ENCODE results near the gene MMP24. TPM values are rescaled to one million over a fixed set of nuclear protein-coding genes. Genes with fewer than 3 reads are reported as not detected.

Gene MMP24
- total and polyA plus RNA-seq, 2 of the 13 experiments (the other 11 are each of a cell fraction or from before 2014, with no cell fraction given) = 0.29 to 0.35 TPM

DNA sequence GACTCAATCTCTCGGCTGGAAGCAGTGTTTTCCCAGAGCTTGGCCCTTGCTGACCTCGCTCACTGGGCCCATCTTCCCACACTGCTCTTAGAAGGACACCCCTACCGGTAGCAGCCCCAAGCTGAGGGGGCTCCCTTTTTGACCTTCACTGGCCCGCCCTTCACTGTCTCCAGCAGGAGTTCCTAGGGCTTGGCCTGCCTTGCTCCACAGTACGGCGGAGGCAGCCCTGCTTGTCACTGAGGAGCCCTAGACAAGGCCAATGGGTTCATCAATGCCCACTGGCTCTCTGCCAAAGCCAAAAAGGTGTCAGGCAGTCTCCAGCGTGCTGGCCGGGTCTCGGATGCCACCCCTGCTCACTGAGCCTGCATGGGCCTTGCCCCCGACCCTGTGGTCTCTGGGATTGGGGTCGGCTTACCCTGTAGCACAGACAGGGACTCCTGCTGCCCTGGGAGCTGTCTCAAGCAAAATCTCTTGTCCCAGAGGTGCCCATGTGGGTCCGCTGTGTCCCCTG, 49.3 kb downstream of the MMP24 start (continued):
- TF ChIP-seq, protein P1, sequence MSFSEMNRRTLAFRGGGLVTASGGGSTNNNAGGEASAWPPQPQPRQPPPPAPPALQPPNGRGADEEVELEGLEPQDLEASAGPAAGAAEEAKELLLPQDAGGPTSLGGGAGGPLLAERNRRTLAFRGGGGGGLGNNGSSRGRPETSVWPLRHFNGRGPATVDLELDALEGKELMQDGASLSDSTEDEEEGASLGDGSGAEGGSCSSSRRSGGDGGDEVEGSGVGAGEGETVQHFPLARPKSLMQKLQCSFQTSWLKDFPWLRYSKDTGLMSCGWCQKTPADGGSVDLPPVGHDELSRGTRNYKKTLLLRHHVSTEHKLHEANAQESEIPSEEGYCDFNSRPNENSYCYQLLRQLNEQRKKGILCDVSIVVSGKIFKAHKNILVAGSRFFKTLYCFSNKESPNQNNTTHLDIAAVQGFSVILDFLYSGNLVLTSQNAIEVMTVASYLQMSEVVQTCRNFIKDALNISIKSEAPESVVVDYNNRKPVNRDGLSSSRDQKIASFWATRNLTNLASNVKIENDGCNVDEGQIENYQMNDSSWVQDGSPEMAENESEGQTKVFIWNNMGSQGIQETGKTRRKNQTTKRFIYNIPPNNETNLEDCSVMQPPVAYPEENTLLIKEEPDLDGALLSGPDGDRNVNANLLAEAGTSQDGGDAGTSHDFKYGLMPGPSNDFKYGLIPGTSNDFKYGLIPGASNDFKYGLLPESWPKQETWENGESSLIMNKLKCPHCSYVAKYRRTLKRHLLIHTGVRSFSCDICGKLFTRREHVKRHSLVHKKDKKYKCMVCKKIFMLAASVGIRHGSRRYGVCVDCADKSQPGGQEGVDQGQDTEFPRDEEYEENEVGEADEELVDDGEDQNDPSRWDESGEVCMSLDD (CRISPR knock-in tag; IDR thresholded peaks at IDR 0.05; ENCODE audit: borderline replicate concordance) = no peak
- TF ChIP-seq GLI4 (CRISPR knock-in tag; IDR thresholded peaks at IDR 0.05; ENCODE audit: borderline replicate concordance) = no peak
- 0 out of 2 replicates have a peak, but pooled peaks have one; percentile 17 for TF ChIP-seq ZNF451 (CRISPR knock-in tag; IDR thresholded peaks at IDR 0.05)
- no peak for TF ChIP-seq ZNF121 (CRISPR knock-in tag; IDR thresholded peaks at IDR 0.05)
- peak; percentile 15 to 60; a peak in 3 of 4 replicates for TF ChIP-seq POLR2A (IDR thresholded peaks at IDR 0.05; ENCODE audit: insufficient read depth in 1 of 2, low read depth in 2 of 2, low read length in 2 of 2)
- 0 out of 2 replicates have a peak, but pooled peaks have one; percentile 14 for TF ChIP-seq PHF20 (CRISPR knock-in tag; IDR thresholded peaks at IDR 0.05)
- peak; percentile 50 for TF ChIP-seq RBM39 (IDR thresholded peaks at IDR 0.05; ENCODE audit: low read depth, low read length, poor library complexity, severe bottlenecking)
- no peak for TF ChIP-seq PPARG (CRISPR knock-in tag; conservative IDR thresholded peaks at IDR 0.05)
- TF ChIP-seq, protein P2, sequence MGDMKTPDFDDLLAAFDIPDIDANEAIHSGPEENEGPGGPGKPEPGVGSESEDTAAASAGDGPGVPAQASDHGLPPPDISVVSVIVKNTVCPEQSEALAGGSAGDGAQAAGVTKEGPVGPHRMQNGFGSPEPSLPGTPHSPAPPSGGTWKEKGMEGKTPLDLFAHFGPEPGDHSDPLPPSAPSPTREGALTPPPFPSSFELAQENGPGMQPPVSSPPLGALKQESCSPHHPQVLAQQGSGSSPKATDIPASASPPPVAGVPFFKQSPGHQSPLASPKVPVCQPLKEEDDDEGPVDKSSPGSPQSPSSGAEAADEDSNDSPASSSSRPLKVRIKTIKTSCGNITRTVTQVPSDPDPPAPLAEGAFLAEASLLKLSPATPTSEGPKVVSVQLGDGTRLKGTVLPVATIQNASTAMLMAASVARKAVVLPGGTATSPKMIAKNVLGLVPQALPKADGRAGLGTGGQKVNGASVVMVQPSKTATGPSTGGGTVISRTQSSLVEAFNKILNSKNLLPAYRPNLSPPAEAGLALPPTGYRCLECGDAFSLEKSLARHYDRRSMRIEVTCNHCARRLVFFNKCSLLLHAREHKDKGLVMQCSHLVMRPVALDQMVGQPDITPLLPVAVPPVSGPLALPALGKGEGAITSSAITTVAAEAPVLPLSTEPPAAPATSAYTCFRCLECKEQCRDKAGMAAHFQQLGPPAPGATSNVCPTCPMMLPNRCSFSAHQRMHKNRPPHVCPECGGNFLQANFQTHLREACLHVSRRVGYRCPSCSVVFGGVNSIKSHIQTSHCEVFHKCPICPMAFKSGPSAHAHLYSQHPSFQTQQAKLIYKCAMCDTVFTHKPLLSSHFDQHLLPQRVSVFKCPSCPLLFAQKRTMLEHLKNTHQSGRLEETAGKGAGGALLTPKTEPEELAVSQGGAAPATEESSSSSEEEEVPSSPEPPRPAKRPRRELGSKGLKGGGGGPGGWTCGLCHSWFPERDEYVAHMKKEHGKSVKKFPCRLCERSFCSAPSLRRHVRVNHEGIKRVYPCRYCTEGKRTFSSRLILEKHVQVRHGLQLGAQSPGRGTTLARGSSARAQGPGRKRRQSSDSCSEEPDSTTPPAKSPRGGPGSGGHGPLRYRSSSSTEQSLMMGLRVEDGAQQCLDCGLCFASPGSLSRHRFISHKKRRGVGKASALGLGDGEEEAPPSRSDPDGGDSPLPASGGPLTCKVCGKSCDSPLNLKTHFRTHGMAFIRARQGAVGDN (CRISPR knock-in tag; IDR thresholded peaks at IDR 0.05) = 0 out of 2 replicates have a peak, but pooled peaks have one; percentile 30
- TF ChIP-seq, protein P3, sequence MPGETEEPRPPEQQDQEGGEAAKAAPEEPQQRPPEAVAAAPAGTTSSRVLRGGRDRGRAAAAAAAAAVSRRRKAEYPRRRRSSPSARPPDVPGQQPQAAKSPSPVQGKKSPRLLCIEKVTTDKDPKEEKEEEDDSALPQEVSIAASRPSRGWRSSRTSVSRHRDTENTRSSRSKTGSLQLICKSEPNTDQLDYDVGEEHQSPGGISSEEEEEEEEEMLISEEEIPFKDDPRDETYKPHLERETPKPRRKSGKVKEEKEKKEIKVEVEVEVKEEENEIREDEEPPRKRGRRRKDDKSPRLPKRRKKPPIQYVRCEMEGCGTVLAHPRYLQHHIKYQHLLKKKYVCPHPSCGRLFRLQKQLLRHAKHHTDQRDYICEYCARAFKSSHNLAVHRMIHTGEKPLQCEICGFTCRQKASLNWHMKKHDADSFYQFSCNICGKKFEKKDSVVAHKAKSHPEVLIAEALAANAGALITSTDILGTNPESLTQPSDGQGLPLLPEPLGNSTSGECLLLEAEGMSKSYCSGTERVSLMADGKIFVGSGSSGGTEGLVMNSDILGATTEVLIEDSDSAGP (CRISPR knock-in tag; IDR thresholded peaks at IDR 0.05; ENCODE audit: borderline replicate concordance) = peak; percentile 81; the same call in 1 of the 2 replicates
- TF ChIP-seq ZNF205 (CRISPR knock-in tag; IDR thresholded peaks at IDR 0.05) = no peak
- peak; percentile 57 for TF ChIP-seq POLR2G (IDR thresholded peaks at IDR 0.05; ENCODE audit: low read depth, low read length)
- 0 out of 2 replicates have a peak, but pooled peaks have one; percentile 61 for TF ChIP-seq IRX3 (CRISPR knock-in tag; IDR thresholded peaks at IDR 0.05; ENCODE audit: borderline replicate concordance, low read depth)
- TF ChIP-seq RBFOX2 (IDR thresholded peaks at IDR 0.05; ENCODE audit: low read depth, low read length) = peak; percentile 52; the same call in 1 of the 2 replicates
- peak; percentile 19; the same call in 1 of the 2 replicates for TF ChIP-seq KDM5B (CRISPR knock-in tag; IDR thresholded peaks at IDR 0.05; ENCODE audit: borderline replicate concordance)
- 0 out of 2 replicates have a peak, but pooled peaks have one; percentile 14 for TF ChIP-seq DNMT1 (CRISPR knock-in tag; IDR thresholded peaks at IDR 0.05)
- TF ChIP-seq, protein P4, sequence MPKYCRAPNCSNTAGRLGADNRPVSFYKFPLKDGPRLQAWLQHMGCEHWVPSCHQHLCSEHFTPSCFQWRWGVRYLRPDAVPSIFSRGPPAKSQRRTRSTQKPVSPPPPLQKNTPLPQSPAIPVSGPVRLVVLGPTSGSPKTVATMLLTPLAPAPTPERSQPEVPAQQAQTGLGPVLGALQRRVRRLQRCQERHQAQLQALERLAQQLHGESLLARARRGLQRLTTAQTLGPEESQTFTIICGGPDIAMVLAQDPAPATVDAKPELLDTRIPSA (CRISPR knock-in tag; IDR thresholded peaks at IDR 0.05; ENCODE audit: borderline replicate concordance) = no peak
- TF ChIP-seq AKAP8 (CRISPR knock-in tag; IDR thresholded peaks at IDR 0.05) = peak; percentile 41; the same call in 1 of the 2 replicates
- peak; percentile 48; the same call in 1 of the 2 replicates for TF ChIP-seq SALL2 (CRISPR knock-in tag; IDR thresholded peaks at IDR 0.05)

All from HepG2 (cell line).